Lower leg skin (tissue), 3 donors: ENCODE data around the gene BCAS1.

Source experiments
- CTCF ChIP-seq, 3 donors: fragments of 450-650 bp; IDR thresholded peaks; one replicate each; pipeline ENCODE4 v1.5.1; 2016; ENCODE audit warnings: antibody characterized with exemption in 3 of 3, mild to moderate bottlenecking in 3 of 3, moderate library complexity in 2 of 3
- POLR2A ChIP-seq, 2 donors: fragments of 450-650 bp; IDR thresholded peaks; one replicate each; pipeline ENCODE4 v1.6.1; 2016 to 2017; ENCODE audit warnings: antibody characterized with exemption in 2 of 2, mild to moderate bottlenecking in 1 of 2, moderate library complexity in 1 of 2

- TF ChIP-seq CTCF (IDR thresholded peaks at IDR 0.05), result no peak
- no peak for TF ChIP-seq POLR2A (IDR thresholded peaks at IDR 0.05)
These were observed 110.3 kb downstream of the BCAS1 start for GRCh38 chr20:53959911-53960578.
